HepG2 (cell line): ENCODE measurements around the gene CSNK1E. TPM values are rescaled to one million over a fixed set of nuclear protein-coding genes. Genes with fewer than 3 reads are reported as not detected.

ENCODE experiments used
- HOXA5 ChIP-seq: sonication (generic); formaldehyde crosslinking; IDR thresholded peaks from 2 replicates; pipeline ENCODE4 v1.4.0; 2020; ENCODE audit warnings: missing genetic modification reagents
- KLF15 ChIP-seq: sonication (generic); formaldehyde crosslinking; IDR thresholded peaks from 2 replicates; pipeline ENCODE4 v1.8.1; 2023; ENCODE audit warnings: borderline replicate concordance, mild to moderate bottlenecking, inconsistent platforms, missing genetic modification reagents, mixed read lengths
- MAZ ChIP-seq, 2 experiments: sonication (generic) in 1 of 2; formaldehyde crosslinking in 1 of 2; IDR thresholded peaks; 2 replicates each; pipeline versions ENCODE4 v1.5.0 to v1.6.1; 2012 to 2020; ENCODE audit warnings: low read depth in 2 of 2, mild to moderate bottlenecking in 2 of 2, borderline replicate concordance in 1 of 2, improper control_type of control experiment in 1 of 2, low read length in 1 of 2, missing genetic modification reagents in 1 of 2, moderate library complexity in 1 of 2
- MLLT10 ChIP-seq: sonication (generic); formaldehyde crosslinking; IDR thresholded peaks from 2 replicates; pipeline ENCODE4 v1.4.0; 2020; ENCODE audit warnings: missing genetic modification reagents
- NFIB ChIP-seq: sonication (generic); formaldehyde crosslinking; IDR thresholded peaks from 2 replicates; pipeline ENCODE4 v1.9.0; 2021; ENCODE audit warnings: missing genetic modification reagents, mild to moderate bottlenecking, borderline replicate concordance
- SIX4 ChIP-seq: sonication (generic); formaldehyde crosslinking; IDR thresholded peaks from 2 replicates; pipeline ENCODE4 v1.4.0; 2020; ENCODE audit warnings: missing genetic modification reagents
- SMC3 ChIP-seq: IDR thresholded peaks from 2 replicates; pipeline ENCODE4 v1.6.1; 2011; ENCODE audit warnings: low read length, improper control_type of control experiment
- ZBTB7A ChIP-seq: sonication (generic); formaldehyde crosslinking; IDR thresholded peaks from 2 replicates; pipeline ENCODE4 v1.8.0; 2022; ENCODE audit warnings: mild to moderate bottlenecking, missing genetic modification reagents
- ZC3H13 ChIP-seq: sonication (generic); formaldehyde crosslinking; IDR thresholded peaks from 2 replicates; pipeline ENCODE4 v1.8.1; 2023; ENCODE audit warnings: mild to moderate bottlenecking, missing genetic modification reagents, moderate library complexity
- ZFP41 ChIP-seq: sonication (generic); formaldehyde crosslinking; IDR thresholded peaks from 2 replicates; pipeline ENCODE4 v1.4.0; 2020; ENCODE audit warnings: mild to moderate bottlenecking, missing genetic modification reagents, borderline replicate concordance
- ZMYM4 ChIP-seq: sonication (generic); formaldehyde crosslinking; IDR thresholded peaks from 2 replicates; pipeline ENCODE4 v1.8.1; 2023; ENCODE audit warnings: mild to moderate bottlenecking, missing genetic modification reagents
- ZNF33B ChIP-seq: sonication (generic); formaldehyde crosslinking; IDR thresholded peaks from 2 replicates; pipeline ENCODE4 v1.5.1; 2020; ENCODE audit warnings: mild to moderate bottlenecking, missing genetic modification reagents
- ZNF564 ChIP-seq: sonication (generic); formaldehyde crosslinking; IDR thresholded peaks from 2 replicates; pipeline ENCODE4 v1.8.1; 2023; ENCODE audit warnings: mild to moderate bottlenecking, missing genetic modification reagents
- ZNF747 ChIP-seq: sonication (generic); formaldehyde crosslinking; IDR thresholded peaks from 2 replicates; pipeline ENCODE4 v1.8.1; 2023; ENCODE audit warnings: missing genetic modification reagents, mild to moderate bottlenecking, borderline replicate concordance
- polyA plus RNA-seq, 8 experiments: library from polyadenylated mRNA; depleted of rRNA in 3 of 8; stranded (reverse) in 7 of 8; unstranded in 1 of 8; fragments of >200 nt; fragmentation: Illumina TruSeq in 4 of 8; extraction: Trizol in 4 of 8; gene quantifications; 2 replicates each; pipeline versions ENCODE4 v1.2.1 to v1.2.3, GENCODE V29; 2011 to 2016; ENCODE audit warnings: low read depth in 4 of 8, missing spikeins in 1 of 8, mixed read lengths in 1 of 8; ENCODE audit not compliant: insufficient read depth in 1 of 8
- total RNA-seq, 5 experiments: library from RNA; depleted of rRNA; stranded (reverse); fragments of >200 nt; fragmentation: Illumina TruSeq; extraction: Trizol; gene quantifications; 2 replicates each; pipeline ENCODE4 v1.2.3, GENCODE V29; 2016; ENCODE audit warnings: low read depth in 1 of 5
- TF ChIP-seq, protein P1 (sequence below), 2 experiments: sonication (generic) in 1 of 2; formaldehyde crosslinking in 1 of 2; IDR thresholded peaks; 2 replicates each; pipeline versions ENCODE4 v1.6.1 to v1.9.0; 2014 to 2022; ENCODE audit warnings: antibody characterized with exemption in 1 of 2, borderline replicate concordance in 1 of 2, inconsistent platforms in 1 of 2, low read depth in 1 of 2, missing genetic modification reagents in 1 of 2
- TF ChIP-seq, protein P2 (sequence below), 2 experiments: sonication (generic) in 1 of 2; formaldehyde crosslinking in 1 of 2; IDR thresholded peaks; 2 replicates each; pipeline versions ENCODE4 v1.5.1 to v1.6.1; 2011 to 2020; ENCODE audit warnings: borderline replicate concordance in 1 of 2, low read depth in 1 of 2, low read length in 1 of 2, mild to moderate bottlenecking in 1 of 2, missing genetic modification reagents in 1 of 2, moderate library complexity in 1 of 2
- TF ChIP-seq, protein P3 (sequence below): sonication (generic); formaldehyde crosslinking; IDR thresholded peaks from 2 replicates; pipeline ENCODE4 v1.4.0; 2020; ENCODE audit warnings: low read depth, mild to moderate bottlenecking, missing genetic modification reagents

The CSNK1E gene
- total and polyA plus RNA-seq, 2 of the 13 experiments (the other 11 are each of a cell fraction or from before 2014, with no cell fraction given): 34.7 to 129 TPM

DNA sequence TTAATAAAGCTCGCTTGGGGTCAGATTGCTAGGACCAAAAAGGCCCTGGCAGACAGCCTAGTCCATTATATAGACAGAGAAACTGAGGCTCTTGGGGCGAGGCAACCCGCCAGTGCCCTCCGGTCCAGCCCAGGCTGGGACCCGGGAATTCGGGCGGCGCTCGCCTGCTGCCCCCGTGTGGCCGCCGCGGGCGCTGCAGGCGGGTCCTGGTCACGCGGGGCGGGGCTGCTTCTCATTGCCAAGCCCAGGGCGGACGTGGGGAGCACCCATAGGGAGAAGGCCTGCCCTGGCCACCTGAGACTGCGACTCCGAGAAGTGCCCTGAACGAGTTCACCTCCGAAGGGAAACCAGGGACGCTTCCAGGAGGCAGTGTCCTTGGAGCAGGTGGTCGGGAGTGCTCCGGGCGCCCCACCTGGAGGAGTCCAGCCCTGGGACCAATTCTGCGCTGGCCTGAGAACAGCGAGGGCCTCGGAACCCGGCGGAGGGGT, 36.0 kb upstream of the CSNK1E start (continued):
- TF ChIP-seq ZMYM4 (CRISPR knock-in tag) (no peak), SMC3 (peak; percentile 45; the same call in 1 of the 2 replicates), ZNF747 (CRISPR knock-in tag) (no peak), ZC3H13 (CRISPR knock-in tag) (no peak), HOXA5 (CRISPR knock-in tag) (0 out of 2 replicates have a peak, but pooled peaks have one; percentile 17), ZBTB7A (CRISPR knock-in tag) (no peak), MAZ (IDR thresholded peaks at IDR 0.05; ENCODE audit: borderline replicate concordance, low read depth, low read length) (peak; percentile 57; the same call in 1 of the 2 replicates), MAZ (CRISPR knock-in tag; IDR thresholded peaks at IDR 0.05; ENCODE audit: low read depth) (no peak; the same call in 1 of the 2 replicates), ZNF564 (CRISPR knock-in tag) (no peak), ZFP41 (CRISPR knock-in tag) (no peak), SIX4 (no peak), MLLT10 (CRISPR knock-in tag) (no peak), ZNF33B (no peak), NFIB (no peak), KLF15 (no peak)
- TF ChIP-seq, protein P1, sequence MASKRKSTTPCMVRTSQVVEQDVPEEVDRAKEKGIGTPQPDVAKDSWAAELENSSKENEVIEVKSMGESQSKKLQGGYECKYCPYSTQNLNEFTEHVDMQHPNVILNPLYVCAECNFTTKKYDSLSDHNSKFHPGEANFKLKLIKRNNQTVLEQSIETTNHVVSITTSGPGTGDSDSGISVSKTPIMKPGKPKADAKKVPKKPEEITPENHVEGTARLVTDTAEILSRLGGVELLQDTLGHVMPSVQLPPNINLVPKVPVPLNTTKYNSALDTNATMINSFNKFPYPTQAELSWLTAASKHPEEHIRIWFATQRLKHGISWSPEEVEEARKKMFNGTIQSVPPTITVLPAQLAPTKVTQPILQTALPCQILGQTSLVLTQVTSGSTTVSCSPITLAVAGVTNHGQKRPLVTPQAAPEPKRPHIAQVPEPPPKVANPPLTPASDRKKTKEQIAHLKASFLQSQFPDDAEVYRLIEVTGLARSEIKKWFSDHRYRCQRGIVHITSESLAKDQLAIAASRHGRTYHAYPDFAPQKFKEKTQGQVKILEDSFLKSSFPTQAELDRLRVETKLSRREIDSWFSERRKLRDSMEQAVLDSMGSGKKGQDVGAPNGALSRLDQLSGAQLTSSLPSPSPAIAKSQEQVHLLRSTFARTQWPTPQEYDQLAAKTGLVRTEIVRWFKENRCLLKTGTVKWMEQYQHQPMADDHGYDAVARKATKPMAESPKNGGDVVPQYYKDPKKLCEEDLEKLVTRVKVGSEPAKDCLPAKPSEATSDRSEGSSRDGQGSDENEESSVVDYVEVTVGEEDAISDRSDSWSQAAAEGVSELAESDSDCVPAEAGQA (IDR thresholded peaks at IDR 0.05; ENCODE audit: low read depth): 0 out of 2 replicates have a peak, but pooled peaks have one; percentile 25
- TF ChIP-seq, protein P1 (CRISPR knock-in tag; IDR thresholded peaks at IDR 0.05; ENCODE audit: borderline replicate concordance): no peak
- TF ChIP-seq, protein P2, sequence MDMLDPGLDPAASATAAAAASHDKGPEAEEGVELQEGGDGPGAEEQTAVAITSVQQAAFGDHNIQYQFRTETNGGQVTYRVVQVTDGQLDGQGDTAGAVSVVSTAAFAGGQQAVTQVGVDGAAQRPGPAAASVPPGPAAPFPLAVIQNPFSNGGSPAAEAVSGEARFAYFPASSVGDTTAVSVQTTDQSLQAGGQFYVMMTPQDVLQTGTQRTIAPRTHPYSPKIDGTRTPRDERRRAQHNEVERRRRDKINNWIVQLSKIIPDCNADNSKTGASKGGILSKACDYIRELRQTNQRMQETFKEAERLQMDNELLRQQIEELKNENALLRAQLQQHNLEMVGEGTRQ (IDR thresholded peaks at IDR 0.05; ENCODE audit: low read depth, low read length): no peak
- TF ChIP-seq, protein P2 (CRISPR knock-in tag; IDR thresholded peaks at IDR 0.05; ENCODE audit: borderline replicate concordance): no peak
- TF ChIP-seq, protein P3, sequence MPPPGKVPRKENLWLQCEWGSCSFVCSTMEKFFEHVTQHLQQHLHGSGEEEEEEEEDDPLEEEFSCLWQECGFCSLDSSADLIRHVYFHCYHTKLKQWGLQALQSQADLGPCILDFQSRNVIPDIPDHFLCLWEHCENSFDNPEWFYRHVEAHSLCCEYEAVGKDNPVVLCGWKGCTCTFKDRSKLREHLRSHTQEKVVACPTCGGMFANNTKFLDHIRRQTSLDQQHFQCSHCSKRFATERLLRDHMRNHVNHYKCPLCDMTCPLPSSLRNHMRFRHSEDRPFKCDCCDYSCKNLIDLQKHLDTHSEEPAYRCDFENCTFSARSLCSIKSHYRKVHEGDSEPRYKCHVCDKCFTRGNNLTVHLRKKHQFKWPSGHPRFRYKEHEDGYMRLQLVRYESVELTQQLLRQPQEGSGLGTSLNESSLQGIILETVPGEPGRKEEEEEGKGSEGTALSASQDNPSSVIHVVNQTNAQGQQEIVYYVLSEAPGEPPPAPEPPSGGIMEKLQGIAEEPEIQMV (CRISPR knock-in tag): no peak
